Activated T-helper 1 cell treated with anti-CD3 and anti-CD28 coated beads, Interleukin-2, amount 50 U/mL, for 16 hours (primary cell): ENCODE measurements around the gene C1QB.

Experiments used
- DNase-seq, 2 donors: peaks; one replicate each; pipeline ENCODE4 v3.0.0-alpha.2; 2020; ENCODE audit warnings: low read depth in 1 of 2, low spot score in 1 of 2

Gene C1QB

GRCh38 chr1:22652881-22653316, at the start of gene C1QB:
Gene C1QB, plus strand, starts transcription at chr1:22653236. Its CDS starts 6,227 bp downstream, at chr1:22659463.
- no peak for DNase-seq

GRCh38 chr1:22606161-22606560, 46.9 kb upstream of the C1QB start:
- DNase-seq, result no peak

- no peak for DNase-seq
These were observed 45.9 kb upstream of the C1QB start for GRCh38 chr1:22607154-22607553.

- DNase-seq, result no peak
These were observed 44.7 kb upstream of the C1QB start for GRCh38 chr1:22608361-22608760.

DNA sequence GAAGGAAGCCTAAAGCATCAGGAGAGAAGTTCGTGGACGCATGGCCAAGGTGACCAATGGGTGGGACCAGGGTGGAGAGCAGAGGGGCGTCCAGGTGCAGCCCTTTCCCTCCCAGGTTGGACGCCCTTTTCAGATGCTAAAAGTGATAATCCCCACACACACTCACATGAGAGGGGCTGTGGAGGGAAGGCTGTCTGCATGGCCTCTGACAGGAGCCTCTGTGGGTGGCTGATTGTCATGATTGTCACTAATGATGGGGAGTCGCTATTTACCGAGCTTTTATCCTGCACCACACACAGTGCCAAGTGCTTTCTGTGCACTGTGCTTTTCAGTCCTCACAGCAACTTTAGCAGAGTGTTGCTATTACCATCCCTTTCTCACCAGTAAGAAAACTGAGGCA, 43.7 kb upstream of the C1QB start:
- DNase-seq, result no peak

- DNase-seq, result no peak
These were observed 41.5 kb upstream of the C1QB start for GRCh38 chr1:22611530-22611947.

DNA sequence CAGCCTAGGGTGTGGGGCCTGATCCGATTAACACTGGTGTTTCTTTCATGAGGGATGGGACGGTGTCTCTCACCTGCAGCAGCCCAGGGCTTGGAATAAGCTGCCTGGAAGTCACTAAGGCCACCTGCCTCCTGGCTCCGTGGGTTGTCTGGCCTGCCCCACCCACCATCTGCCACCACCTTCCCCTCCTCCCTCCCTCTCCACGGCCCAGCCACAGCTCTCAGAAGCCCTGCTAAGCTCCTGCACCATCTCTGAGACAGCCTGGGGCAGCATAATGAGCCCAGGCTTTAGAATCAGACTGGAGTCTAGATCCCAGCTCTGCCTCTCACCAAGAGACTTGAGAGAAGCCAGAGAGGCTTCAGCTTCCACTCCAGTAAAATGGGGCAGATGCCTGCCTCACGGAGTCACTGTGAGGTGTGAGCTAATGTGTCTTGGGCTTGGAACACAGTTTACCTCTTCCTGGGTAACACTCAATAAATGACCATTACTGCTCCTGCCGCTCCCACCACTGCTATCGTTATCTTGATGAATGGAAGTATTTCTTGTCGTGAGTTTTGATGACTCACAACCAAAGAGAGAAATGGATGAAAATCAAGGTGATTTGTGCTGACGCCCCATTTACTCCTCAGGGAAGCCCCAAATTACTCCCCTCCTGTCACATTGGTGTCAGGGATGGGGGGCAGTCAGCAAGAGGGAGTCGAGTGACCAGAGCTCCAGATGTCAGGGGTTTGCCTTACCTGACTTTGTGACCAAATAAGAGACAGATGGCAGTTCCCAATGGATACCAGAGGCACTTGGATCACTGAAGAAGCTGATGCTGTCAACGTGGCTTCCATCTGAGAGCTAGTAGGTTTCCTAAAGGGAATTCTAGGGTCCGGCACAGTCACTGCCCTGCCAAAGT, 40.1 kb upstream of the C1QB start:
- no peak for DNase-seq

GRCh38 chr1:22613572-22613918, 39.5 kb upstream of the C1QB start:
- no peak for DNase-seq

DNA sequence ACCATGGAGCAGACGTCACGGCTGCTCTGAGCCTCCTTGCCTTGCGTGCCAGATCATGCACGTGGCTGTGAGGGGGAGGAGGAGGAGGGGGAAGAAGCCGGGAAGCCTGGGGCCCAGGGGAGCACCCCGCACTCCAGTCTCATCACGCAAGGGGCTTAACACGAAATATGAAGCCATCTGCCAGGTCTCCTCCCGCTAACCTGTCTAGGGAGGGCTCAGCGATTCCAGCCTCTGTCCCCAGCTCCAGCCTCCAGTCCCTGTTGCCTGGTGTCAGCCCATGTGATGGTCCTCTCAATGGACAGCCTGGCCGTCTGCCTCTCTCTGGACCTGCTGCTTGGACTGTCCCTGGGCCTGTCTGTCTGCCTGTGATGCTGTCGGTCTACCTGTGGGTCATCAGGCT, 39.1 kb upstream of the C1QB start:
- no peak for DNase-seq

DNA sequence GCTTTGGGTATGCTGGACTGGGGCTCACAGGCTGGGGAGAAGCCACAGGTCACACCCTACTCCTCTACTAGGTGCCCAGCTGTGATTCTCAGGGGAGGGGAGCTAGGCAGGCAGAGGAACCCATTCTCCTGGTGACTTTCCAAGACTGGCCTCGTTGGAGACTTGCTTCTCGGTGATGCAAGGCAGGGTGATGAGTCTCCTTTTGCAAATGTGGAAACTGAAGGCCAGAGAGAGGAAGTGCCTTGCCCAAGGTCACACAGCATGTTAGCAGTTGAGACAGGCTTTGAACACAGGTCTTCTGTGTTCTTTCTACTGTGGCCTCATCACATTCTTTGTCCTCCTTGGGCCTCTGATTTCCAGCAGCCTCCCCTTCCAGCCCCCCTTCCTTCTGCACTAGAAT, 37.1 kb upstream of the C1QB start:
- no peak for DNase-seq

- no peak for DNase-seq
These were observed 36.5 kb upstream of the C1QB start for GRCh38 chr1:22616571-22616970.

- DNase-seq, result no peak
These were observed 35.0 kb upstream of the C1QB start for GRCh38 chr1:22618056-22618455.

- DNase-seq, result no peak
These were observed 33.8 kb upstream of the C1QB start for GRCh38 chr1:22619252-22619651.

GRCh38 chr1:22619798-22620197, 33.2 kb upstream of the C1QB start:
- DNase-seq, result no peak

- DNase-seq, result no peak
These were observed 31.3 kb upstream of the C1QB start for GRCh38 chr1:22621761-22622160.

GRCh38 chr1:22625262-22625925, 27.6 kb upstream of the C1QB start:
- no peak for DNase-seq

DNA sequence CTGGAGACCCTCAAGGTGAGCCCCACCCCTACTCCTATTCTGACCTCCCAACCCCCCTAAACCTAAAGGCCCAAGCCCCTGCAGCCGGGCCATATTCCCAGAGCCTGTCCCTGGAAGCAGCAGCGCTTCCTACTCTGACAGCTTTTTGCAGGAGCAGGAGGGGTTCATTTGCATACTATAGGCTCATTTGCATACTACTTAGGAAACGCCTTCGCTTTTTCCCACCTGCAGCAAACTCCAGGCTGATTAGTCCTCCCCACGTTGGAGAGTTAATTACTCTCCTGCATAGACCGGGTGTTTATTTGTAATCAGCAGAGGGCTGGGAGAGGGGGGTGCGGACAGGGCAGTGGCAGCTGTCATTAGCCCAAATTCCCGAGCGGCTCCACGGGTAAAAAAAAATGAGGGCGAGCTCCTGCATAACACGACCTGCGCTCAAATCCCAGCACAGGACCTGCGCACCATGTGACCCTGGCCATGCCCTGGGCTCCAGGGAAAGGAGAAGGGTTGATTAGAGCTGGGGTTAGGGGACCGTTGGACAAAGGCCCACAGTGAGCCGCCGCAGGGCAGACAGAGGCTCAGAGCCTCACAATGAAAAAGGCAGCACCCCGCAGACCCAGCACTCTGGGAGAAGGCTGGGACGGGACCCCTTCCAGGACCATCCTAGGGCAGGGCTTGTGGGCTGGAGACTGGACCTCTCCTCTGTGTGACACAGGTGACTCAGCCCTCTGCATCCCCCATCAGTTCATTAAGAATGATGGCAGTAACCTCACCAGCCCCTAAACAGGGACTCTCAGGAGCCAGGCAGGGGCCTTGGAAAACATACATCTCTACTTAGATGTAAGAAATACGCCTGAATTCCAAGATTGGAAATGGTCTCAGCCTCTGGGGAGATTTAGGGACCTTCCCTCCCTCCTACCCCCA, 26.5 kb upstream of the C1QB start:
- DNase-seq, result no peak

DNA sequence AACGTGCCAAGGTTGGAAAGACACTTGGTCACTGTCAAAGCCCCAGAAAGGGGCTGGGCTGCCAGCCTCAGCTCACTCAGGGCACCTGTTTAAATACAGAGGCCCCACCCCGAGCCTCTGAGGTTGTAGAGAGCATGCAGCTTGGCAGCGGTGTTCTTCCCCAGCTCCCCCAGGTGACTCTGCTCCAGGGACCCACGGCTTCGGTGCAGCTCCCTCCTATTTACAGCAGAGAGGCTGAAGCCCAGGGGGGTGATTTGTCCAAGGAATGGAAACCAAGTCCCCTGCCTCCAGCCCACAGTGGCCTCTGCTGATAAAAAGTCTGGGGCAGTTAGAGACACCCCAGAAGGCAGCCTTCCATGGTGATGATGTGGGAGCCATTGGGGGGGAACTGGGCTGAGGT, 25.7 kb upstream of the C1QB start:
- DNase-seq, result no peak

- no peak for DNase-seq
These were observed 24.2 kb upstream of the C1QB start for GRCh38 chr1:22628698-22629444.

DNA sequence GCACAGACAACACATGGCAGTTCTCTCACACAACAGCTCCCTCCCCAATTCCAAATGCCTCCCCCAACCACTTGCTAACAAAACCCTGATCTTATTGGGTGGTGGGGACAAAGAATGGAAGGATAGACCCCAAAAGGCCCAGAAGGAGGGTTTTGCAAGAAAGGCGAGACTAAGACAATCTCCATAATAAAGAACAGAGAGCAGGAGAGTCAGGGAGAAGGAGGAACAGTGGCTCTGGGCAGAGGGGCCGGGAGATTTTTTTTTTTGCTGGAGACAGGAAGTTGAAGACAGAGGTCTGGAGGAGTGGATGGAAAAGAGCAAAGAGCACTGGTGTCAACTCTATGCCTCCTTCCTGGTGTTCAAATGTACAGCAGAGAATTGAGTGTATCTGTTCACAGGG, 23.1 kb upstream of the C1QB start:
- no peak for DNase-seq
